Mesenchymal stem cell (in vitro differentiated cells and primary cell): ENCODE results near the gene CDC37L1.

Experiments used
- DNase-seq: peaks from one replicate; pipeline ENCODE4 v3.0.0-alpha.2; 2013
- H2AFZ ChIP-seq: one replicate; pipeline ENCODE4 v1.6.1; 2013; ENCODE audit warnings: low read depth, mild to moderate bottlenecking, control low read depth, inconsistent platforms, low read length, moderate library complexity
- H2AK5ac ChIP-seq: 2 replicates; pipeline ENCODE4 v1.6.1; 2013; ENCODE audit warnings: low read length, moderate library complexity, mild to moderate bottlenecking, inconsistent platforms; ENCODE audit not compliant: severe bottlenecking
- H2BK120ac ChIP-seq: one replicate; pipeline ENCODE4 v1.6.1; 2013; ENCODE audit warnings: low read depth, mild to moderate bottlenecking, inconsistent platforms, low read length, moderate library complexity
- H2BK12ac ChIP-seq, 2 experiments: one replicate each; pipeline ENCODE4 v1.6.1; 2013; ENCODE audit warnings: inconsistent platforms in 2 of 2, low read length in 2 of 2, mild to moderate bottlenecking in 2 of 2, moderate library complexity in 2 of 2, control low read depth in 1 of 2
- H2BK15ac ChIP-seq: one replicate; pipeline ENCODE4 v1.6.1; 2013; ENCODE audit warnings: mild to moderate bottlenecking, low read depth, inconsistent platforms; ENCODE audit not compliant: poor library complexity, severe bottlenecking
- H2BK5ac ChIP-seq: 2 replicates; pipeline ENCODE4 v1.6.1; 2013; ENCODE audit warnings: low read depth, mild to moderate bottlenecking, low read length, control low read depth, inconsistent platforms; ENCODE audit not compliant: poor library complexity, severe bottlenecking
- H3K14ac ChIP-seq, 2 experiments: one replicate each; pipeline ENCODE4 v1.6.1; 2013; ENCODE audit warnings: inconsistent platforms in 2 of 2, low read length in 2 of 2, control low read depth in 1 of 2, mild to moderate bottlenecking in 1 of 2, moderate library complexity in 1 of 2
- H3K18ac ChIP-seq, 2 experiments: one replicate each; pipeline ENCODE4 v1.6.1; 2013; ENCODE audit warnings: inconsistent platforms in 2 of 2, low read length in 2 of 2, control low read depth in 1 of 2, low read depth in 1 of 2, mild to moderate bottlenecking in 1 of 2
- H3K23ac ChIP-seq, 2 experiments: one replicate each; pipeline ENCODE4 v1.6.1; 2013; ENCODE audit warnings: inconsistent platforms in 2 of 2, low read length in 2 of 2, mild to moderate bottlenecking in 2 of 2, moderate library complexity in 2 of 2, control low read depth in 1 of 2
- H3K27ac ChIP-seq: 2 replicates; pipeline ENCODE4 v1.5.1; 2013; ENCODE audit warnings: mild to moderate bottlenecking, moderate library complexity, low read length, control low read depth, inconsistent platforms; ENCODE audit not compliant: poor library complexity, severe bottlenecking
- H3K27me3 ChIP-seq, 2 experiments: 2 replicates each; pipeline versions ENCODE4 v1.6.1 to v1.7.0; 2013; ENCODE audit warnings: low read length in 2 of 2, mild to moderate bottlenecking in 2 of 2, moderate library complexity in 2 of 2, control low read depth in 1 of 2, inconsistent platforms in 1 of 2; ENCODE audit not compliant: control insufficient read depth in 1 of 2, insufficient read depth in 1 of 2
- H3K36me3 ChIP-seq, 2 experiments: 2 replicates each; pipeline versions ENCODE4 v1.6.1 to v1.7.0; 2013; ENCODE audit warnings: low read length in 2 of 2, control low read depth in 1 of 2, inconsistent platforms in 1 of 2, low read depth in 1 of 2, mild to moderate bottlenecking in 1 of 2; ENCODE audit not compliant: insufficient read depth in 2 of 2, control insufficient read depth in 1 of 2
- H3K4ac ChIP-seq, 2 experiments: one replicate each; pipeline ENCODE4 v1.6.1; 2013; ENCODE audit warnings: inconsistent platforms in 2 of 2, low read length in 2 of 2, mild to moderate bottlenecking in 2 of 2, moderate library complexity in 2 of 2, control low read depth in 1 of 2, low read depth in 1 of 2
- H3K4me1 ChIP-seq: 2 replicates; pipeline ENCODE4 v1.6.1; 2013; ENCODE audit warnings: low read depth, low read length, control low read depth; ENCODE audit not compliant: control insufficient read depth, insufficient read depth
- H3K4me2 ChIP-seq: 2 replicates; pipeline ENCODE4 v1.6.1; 2013; ENCODE audit warnings: low read length, mild to moderate bottlenecking, inconsistent platforms; ENCODE audit not compliant: poor library complexity, severe bottlenecking
- H3K4me3 ChIP-seq, 2 experiments: 2 replicates each; pipeline versions ENCODE4 v1.5.1 to v1.7.0; 2013; ENCODE audit warnings: low read length in 2 of 2, mild to moderate bottlenecking in 2 of 2, control low read depth in 1 of 2, low read depth in 1 of 2; ENCODE audit not compliant: insufficient read depth in 1 of 2
- H3K79me1 ChIP-seq: replicated peaks from 2 replicates; pipeline ENCODE4 v1.6.1; 2013; ENCODE audit warnings: mild to moderate bottlenecking, control low read depth, low read length, inconsistent platforms; ENCODE audit not compliant: poor library complexity, severe bottlenecking
- H3K9ac ChIP-seq: 2 replicates; pipeline ENCODE4 v1.7.0; 2013; ENCODE audit warnings: mild to moderate bottlenecking, low read length, moderate library complexity
- H3K9me3 ChIP-seq: 2 replicates; pipeline ENCODE4 v1.7.0; 2013; ENCODE audit warnings: mild to moderate bottlenecking, low read length; ENCODE audit not compliant: control insufficient read depth
- H4K8ac ChIP-seq: one replicate; pipeline ENCODE4 v1.6.1; 2013; ENCODE audit warnings: inconsistent platforms, mild to moderate bottlenecking, low read length, moderate library complexity
- H4K91ac ChIP-seq: one replicate; pipeline ENCODE4 v1.6.1; 2013; ENCODE audit warnings: mild to moderate bottlenecking, low read length, inconsistent platforms
- WGBS: methylation state at CpG from one replicate; pipeline ENCODE4 v1.1.7; 2013; ENCODE audit warnings: mixed read lengths; 5-methylcytosine and 5-hydroxymethylcytosine counted together

CDC37L1 gene

DNA sequence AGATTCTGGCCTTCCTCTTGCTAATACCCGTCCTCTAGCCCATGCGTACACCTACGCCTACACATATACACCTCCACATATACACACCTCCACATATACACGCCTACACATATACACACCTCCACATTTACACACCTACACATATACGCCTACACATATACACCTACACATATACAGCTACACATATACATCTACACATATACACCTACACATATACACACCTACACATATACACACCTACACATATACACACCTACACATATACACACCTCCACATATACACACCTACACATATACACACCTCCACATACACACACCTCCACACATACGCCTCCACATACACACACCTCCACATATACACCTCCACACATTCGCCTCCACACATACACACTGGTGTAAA is 34.5 kb downstream of the CDC37L1 start:
- Histone ChIP-seq H2BK5ac (no peak overlapping the region), H3K18ac (no peak overlapping the region), H3K4me2 (no peak overlapping the region), H3K79me1 (peaks cover 17% of the 10 kb centered on the region), H3K4me3 (no peak overlapping the region), H2AK5ac (no peak overlapping the region), H2BK15ac (no peak overlapping the region), H3K36me3 (peaks cover 13 to 73% of the 10 kb centered on the region in 2 experiments), H3K27ac (no peak overlapping the region), H4K8ac (no peak overlapping the region), H3K4me1 (peaks cover 3% of the 10 kb centered on the region), H2AFZ (no peak overlapping the region), H3K4ac (no peak overlapping the region), H4K91ac (no peak overlapping the region), H3K14ac (no peak overlapping the region), H3K23ac (no peak overlapping the region), H2BK12ac (no peak overlapping the region), H3K27me3 (no peaks in the 10 kb centered on the region), H2BK120ac (no peak overlapping the region), H3K9ac (no peak overlapping the region), H3K9me3 (no peaks in the 10 kb centered on the region)
- 78% methylated on average over 7 of the region's 7 CpGs for WGBS
- no peak for DNase-seq

DNA sequence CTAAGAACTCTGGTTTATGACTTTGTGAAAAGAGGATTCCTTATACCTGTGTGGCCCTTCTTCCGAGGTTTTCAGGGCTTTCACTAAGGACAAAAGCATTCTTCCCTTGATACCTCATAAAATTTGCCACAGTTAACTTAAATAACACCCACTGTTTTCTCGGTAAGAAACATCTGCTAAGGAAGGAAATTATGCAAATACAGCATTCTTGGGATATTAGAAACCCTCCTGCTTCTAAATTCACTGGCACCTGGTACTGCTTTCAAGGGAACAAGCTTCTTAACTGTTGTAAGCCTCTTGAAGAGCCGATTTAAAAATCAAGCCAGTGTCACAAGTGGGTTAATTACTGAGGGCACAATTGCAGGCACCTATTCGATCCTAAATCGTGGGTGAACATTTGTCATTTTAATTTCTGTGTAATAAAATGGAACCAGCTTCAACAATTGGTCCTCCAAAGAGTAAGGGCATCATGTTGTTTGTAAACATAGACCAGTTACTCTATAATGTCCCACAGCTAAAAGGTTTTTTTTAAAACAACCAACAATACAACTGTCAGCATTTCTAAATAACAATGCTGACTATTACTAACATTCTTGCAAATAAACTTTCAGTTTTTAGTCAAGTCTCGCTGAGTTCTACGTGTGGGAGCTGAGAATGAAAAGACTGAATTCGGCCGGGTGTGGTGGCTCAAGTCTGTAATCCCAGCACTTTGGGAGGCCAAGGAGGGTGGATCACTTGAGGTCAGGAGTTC is 35.1 kb downstream of the CDC37L1 start:
- Histone ChIP-seq H3K27ac (no peak overlapping the region), H3K9ac (no peak overlapping the region), H3K79me1 (peaks cover 17% of the 10 kb centered on the region), H2AFZ (no peak overlapping the region), H2AK5ac (no peak overlapping the region), H2BK5ac (no peak overlapping the region), H4K8ac (no peak overlapping the region), H4K91ac (no peak overlapping the region), H2BK15ac (no peak overlapping the region), H3K23ac (no peak overlapping the region), H3K36me3 (peaks cover 13 to 74% of the 10 kb centered on the region in 2 experiments), H2BK120ac (no peak overlapping the region), H3K4me3 (no peak overlapping the region), H3K9me3 (no peaks in the 10 kb centered on the region), H3K18ac (no peak overlapping the region), H3K14ac (no peak overlapping the region), H3K4me2 (no peak overlapping the region), H2BK12ac (no peak overlapping the region), H3K27me3 (no peaks in the 10 kb centered on the region), H3K4me1 (peaks cover 3% of the 10 kb centered on the region), H3K4ac (no peak overlapping the region)
- WGBS: 98% methylated on average over 8 of the region's 9 CpGs
- DNase-seq: no peak

DNA sequence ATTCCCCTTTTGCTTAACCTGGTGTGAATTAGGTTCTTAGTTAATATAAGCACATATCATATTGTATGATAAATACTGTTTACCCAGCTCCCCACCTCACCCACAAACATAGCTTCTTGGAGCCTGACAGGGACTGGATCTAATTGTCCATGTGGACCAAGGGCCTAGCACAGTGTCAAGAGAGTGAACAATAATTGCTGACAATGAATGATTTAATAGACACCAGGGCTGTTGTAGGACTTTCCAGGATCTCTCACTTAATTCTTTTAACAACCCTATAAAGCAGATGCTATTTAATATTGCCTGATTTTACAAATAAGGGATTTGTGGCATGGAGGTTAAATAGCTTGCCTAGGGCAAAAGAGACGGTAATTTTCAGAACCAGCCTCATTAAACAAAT is 36.8 kb downstream of the CDC37L1 start:
- Histone ChIP-seq H4K8ac (no peak overlapping the region), H3K27me3 (no peaks in the 10 kb centered on the region), H2BK15ac (no peak overlapping the region), H3K23ac (no peak overlapping the region), H3K4me1 (peaks cover 3% of the 10 kb centered on the region), H2AFZ (no peak overlapping the region), H3K79me1 (peaks cover 20% of the 10 kb centered on the region), H3K4me3 (no peak overlapping the region), H3K27ac (no peak overlapping the region), H3K18ac (no peak overlapping the region), H4K91ac (no peak overlapping the region), H3K9me3 (no peaks in the 10 kb centered on the region), H3K9ac (no peak overlapping the region), H3K14ac (no peak overlapping the region), H2BK12ac (no peak overlapping the region), H2BK120ac (no peak overlapping the region), H3K36me3 (peaks cover 19 to 72% of the 10 kb centered on the region in 2 experiments), H3K4me2 (no peak overlapping the region), H2AK5ac (no peak overlapping the region), H2BK5ac (no peak overlapping the region), H3K4ac (no peak overlapping the region)
- DNase-seq: no peak
- WGBS: 100% methylated on average over 1 of the region's 1 CpG

DNA sequence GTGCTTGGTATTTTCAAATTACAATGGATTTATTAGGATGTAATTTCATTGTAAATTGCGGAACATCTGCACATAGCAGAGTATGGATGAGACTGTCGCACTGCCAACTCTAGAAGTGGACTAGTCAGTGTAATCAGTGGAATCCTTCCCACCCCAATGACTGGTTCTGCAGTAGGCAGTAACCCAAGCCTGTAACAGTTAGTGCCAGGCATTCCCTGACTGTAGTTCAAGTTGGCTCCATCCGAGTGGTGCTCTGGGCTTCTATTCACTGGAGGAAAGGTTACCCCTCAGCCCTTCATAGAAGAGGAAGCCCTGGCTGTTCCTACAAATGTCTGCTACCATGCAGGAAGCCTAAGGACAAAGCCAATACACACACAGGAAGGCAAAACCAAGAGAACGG is 38.4 kb downstream of the CDC37L1 start:
- Histone ChIP-seq H2BK15ac (no peak overlapping the region), H3K4me2 (no peak overlapping the region), H3K18ac (no peak overlapping the region), H2AFZ (no peak overlapping the region), H2BK120ac (no peak overlapping the region), H3K27ac (no peak overlapping the region), H2BK5ac (no peak overlapping the region), H2AK5ac (no peak overlapping the region), H3K4me1 (peaks cover 3% of the 10 kb centered on the region), H3K4ac (no peak overlapping the region), H3K4me3 (no peak overlapping the region), H3K9ac (no peak overlapping the region), H3K27me3 (no peaks in the 10 kb centered on the region), H3K23ac (no peak overlapping the region), H4K8ac (no peak overlapping the region), H3K36me3 (peaks cover 28 to 70% of the 10 kb centered on the region in 2 experiments), H4K91ac (no peak overlapping the region), H2BK12ac (no peak overlapping the region), H3K79me1 (peaks cover 21% of the 10 kb centered on the region), H3K9me3 (no peaks in the 10 kb centered on the region), H3K14ac (no peak overlapping the region)
- 97% methylated on average over 4 of the region's 4 CpGs for WGBS
- DNase-seq: no peak
